Measurements from ENCODE around the gene SLC10A2.

The SLC10A2 gene

DNA sequence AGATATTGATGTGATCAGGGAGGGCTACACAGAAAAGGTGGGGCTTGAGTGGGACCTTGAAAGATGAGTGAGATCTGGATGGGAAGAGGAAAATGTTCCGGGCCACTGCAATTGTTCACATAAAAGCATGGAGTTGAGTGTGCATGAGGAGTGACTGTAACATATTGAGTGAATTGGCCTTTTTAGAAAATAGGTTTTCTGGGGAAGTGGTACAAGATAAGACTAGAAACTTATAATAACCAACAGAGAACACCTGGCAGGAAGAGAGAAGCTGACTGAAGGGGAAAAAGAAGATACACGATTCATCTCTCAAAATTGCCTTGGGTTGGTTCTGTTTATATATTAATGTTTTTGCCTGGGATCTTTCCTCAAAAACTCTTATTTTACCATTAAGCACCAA lies 32.2 kb downstream of the SLC10A2 start:
- TF ChIP-seq, protein P1, sequence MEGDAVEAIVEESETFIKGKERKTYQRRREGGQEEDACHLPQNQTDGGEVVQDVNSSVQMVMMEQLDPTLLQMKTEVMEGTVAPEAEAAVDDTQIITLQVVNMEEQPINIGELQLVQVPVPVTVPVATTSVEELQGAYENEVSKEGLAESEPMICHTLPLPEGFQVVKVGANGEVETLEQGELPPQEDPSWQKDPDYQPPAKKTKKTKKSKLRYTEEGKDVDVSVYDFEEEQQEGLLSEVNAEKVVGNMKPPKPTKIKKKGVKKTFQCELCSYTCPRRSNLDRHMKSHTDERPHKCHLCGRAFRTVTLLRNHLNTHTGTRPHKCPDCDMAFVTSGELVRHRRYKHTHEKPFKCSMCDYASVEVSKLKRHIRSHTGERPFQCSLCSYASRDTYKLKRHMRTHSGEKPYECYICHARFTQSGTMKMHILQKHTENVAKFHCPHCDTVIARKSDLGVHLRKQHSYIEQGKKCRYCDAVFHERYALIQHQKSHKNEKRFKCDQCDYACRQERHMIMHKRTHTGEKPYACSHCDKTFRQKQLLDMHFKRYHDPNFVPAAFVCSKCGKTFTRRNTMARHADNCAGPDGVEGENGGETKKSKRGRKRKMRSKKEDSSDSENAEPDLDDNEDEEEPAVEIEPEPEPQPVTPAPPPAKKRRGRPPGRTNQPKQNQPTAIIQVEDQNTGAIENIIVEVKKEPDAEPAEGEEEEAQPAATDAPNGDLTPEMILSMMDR (IDR thresholded peaks at IDR 0.05; ENCODE audit: low read depth, low read length), result no peak

DNA sequence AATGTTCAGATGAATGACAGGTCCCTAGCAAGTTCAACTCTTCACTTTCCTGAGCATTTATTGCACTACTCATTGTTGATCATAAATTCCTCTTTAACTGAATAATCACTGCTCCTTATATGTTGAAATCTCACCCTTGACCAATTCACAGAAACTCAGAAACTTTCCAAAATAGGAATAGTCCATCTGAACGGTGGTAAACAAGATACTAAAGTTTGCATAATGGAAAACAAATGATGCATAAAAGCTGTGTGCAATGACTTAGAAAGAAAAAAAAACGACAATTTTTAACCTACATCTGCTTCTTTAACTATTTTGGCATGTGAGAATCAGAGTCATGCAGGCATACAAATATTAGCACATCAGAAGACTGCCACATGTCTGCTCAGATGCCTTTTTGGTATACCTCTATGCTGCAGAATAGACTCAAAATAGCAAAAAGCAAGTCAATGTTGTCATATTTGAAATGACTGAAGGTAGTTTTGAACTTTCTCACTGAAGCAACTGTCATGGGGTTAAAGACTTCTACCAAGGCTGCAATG lies 34.8 kb downstream of the SLC10A2 start:
- DNase-seq (ENCODE audit: low read depth in 2 of 2), result no peak
- no peak overlapping the region for H3K4me3 ChIP-seq (replicated peaks in 1 of 2; ENCODE audit: low read depth in 2 of 2, low read length in 2 of 2)
- TF ChIP-seq, protein P1 (IDR thresholded peaks at IDR 0.05; ENCODE audit: low read depth, low read length), result no peak

More for the DNA sequence above, 32.2 kb downstream of the SLC10A2 start:
- no peak overlapping the region for H3K4me3 ChIP-seq (replicated peaks in 1 of 2; ENCODE audit: low read depth in 2 of 2, low read length in 2 of 2)
- no peak for DNase-seq (ENCODE audit: low read depth in 2 of 2)

DNA sequence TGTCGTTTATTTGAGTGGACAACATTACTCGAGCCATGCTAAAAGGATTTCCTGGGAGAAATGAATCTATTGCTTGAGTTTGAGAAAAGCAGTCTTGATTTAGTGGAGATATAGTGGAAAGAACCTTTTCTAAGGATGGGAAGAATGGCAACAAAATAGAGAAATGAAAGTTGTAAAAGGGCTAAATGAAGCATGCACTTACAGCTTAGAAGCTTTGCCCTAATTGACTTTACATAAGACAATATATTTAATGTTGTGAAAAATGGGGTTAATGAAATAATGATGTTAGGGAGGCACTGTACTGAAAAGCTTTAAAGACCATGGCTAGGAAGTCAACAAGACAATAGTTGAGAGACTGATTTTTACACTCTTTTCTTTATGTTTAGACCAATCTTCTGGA lies 35.4 kb downstream of the SLC10A2 start:
- TF ChIP-seq, protein P1 (IDR thresholded peaks at IDR 0.05; ENCODE audit: low read depth, low read length), result no peak
- DNase-seq (ENCODE audit: low read depth in 2 of 2), result no peak
- no peak overlapping the region for H3K4me3 ChIP-seq (replicated peaks in 1 of 2; ENCODE audit: low read depth in 2 of 2, low read length in 2 of 2)

DNA sequence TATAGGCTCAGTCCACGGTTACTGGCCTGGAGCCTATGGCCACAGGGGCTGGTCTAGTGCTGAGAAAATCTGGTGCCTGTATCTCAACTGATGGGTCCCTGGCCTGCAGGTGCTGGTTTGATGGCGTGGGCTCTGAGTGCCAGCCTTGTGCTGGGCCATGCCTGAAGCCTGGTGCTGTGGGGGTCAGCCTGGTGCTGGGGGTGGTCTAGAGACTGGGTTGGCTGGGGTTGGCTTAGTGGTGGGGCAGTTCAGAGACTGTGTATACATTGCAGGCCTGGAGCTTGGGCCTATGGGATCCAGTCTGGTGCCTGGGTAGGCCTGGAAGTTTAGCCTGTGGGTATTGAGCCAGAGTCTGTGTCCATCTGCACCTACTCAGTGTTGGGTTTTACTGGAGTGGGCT lies 36.4 kb downstream of the SLC10A2 start:
- DNase-seq (ENCODE audit: low read depth in 2 of 2), result no peak
- TF ChIP-seq, protein P1 (IDR thresholded peaks at IDR 0.05; ENCODE audit: low read depth, low read length), result no peak

DNA sequence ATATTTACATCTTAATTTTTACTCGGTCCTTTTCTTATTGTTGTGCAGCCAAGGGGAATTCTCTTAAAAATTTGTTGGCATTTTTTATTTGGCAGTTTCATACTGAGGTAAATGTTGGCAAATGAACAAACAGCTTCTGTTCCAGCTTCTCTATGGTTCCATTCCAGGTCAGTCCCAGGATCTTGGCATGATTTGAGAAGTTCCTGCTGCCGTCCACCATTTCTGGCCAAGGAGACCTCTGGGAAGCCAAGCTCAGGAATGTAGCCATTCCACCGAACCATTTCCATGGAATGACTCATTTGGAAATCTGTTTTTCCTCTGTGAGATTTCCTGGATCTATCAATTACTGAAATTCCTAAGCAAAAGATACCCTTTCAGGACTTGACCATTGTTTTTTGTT lies 43.9 kb downstream of the SLC10A2 start:
- no peak overlapping the region for H3K4me3 ChIP-seq (replicated peaks in 1 of 2; ENCODE audit: low read depth in 2 of 2, low read length in 2 of 2)
- TF ChIP-seq, protein P1 (IDR thresholded peaks at IDR 0.05; ENCODE audit: low read depth, low read length), result no peak
- DNase-seq (ENCODE audit: low read depth in 2 of 2), result peak in 1 of 2 donors; percentile 0

More for the DNA sequence above, 36.4 kb downstream of the SLC10A2 start:
- no peak overlapping the region for H3K4me3 ChIP-seq (replicated peaks in 1 of 2; ENCODE audit: low read depth in 2 of 2, low read length in 2 of 2)

DNA sequence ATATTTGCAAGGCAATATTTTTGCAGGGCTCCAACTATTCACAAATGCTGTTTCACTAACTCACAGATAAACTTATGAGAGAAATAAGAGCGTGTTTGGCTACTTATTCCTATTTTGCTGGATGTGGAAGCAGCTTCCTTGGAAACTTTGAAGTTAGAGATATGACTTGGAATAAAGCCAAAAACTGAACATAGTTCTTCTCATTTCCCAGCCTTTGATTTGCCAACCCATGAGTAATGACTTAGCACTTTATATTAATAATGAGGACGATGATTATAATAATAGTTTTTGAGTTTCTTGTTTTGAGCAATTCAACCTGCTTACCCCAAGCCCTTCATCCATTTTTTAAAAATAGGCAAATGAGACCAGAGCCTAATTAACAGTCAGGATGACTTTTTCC lies 47.7 kb downstream of the SLC10A2 start:
- TF ChIP-seq, protein P1 (IDR thresholded peaks at IDR 0.05; ENCODE audit: low read depth, low read length), result no peak
- no peak overlapping the region for H3K4me3 ChIP-seq (replicated peaks in 1 of 2; ENCODE audit: low read depth in 2 of 2, low read length in 2 of 2)
- DNase-seq (ENCODE audit: low read depth in 2 of 2), result no peak

DNA sequence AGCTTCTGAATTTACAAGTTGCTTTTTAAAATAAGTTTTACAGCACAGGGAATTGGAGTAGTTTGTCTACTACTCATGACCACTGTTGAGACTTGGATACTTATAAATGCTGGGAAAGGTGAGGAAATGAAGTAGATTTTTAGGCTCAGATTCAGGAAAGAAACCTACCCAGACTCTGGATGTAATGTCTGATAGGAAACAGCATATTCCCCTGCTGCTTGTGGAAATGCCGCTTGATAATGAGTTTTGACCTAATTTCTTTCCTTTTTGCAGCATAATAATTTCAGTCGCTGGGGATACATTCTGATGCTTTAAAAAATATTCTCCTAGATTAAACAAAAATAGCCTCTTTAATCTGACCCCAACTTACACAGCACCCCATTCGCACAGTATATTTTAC lies 53.6 kb downstream of the SLC10A2 start:
- H3K4me3 ChIP-seq (replicated peaks in 1 of 2; ENCODE audit: low read depth in 2 of 2, low read length in 2 of 2), result no peak overlapping the region
- TF ChIP-seq, protein P1 (IDR thresholded peaks at IDR 0.05; ENCODE audit: low read depth, low read length), result no peak
- DNase-seq (ENCODE audit: low read depth in 2 of 2), result no peak

Data from cardiac fibroblast (primary cell).